NCI-H2196 (cell line): ENCODE results near the gene PLA2G2E.
"Not testable (repeated sequence)": the region's sequence is repeated elsewhere in the genome, so short reads cannot be mapped to it uniquely, and the experiment has no call there.

Source experiments
- DNase-seq: peaks from one replicate; lab custom pipeline; 2025; ENCODE audit not compliant: unreplicated experiment; lab: John Stamatoyannopoulos, UW

PLA2G2E gene

GRCh38 chr1:19932866-19933265, 9.4 kb upstream of the PLA2G2E start:
- no peak for DNase-seq

- not testable (repeated sequence) for DNase-seq
Observed at GRCh38 chr1:19927130-19927421, 3.7 kb upstream of the PLA2G2E start.

- DNase-seq, result no peak
Observed at GRCh38 chr1:19926296-19927129, 3.1 kb upstream of the PLA2G2E start.

GRCh38 chr1:19925342-19926070, 2.1 kb upstream of the PLA2G2E start:
- DNase-seq, result peak; percentile 64

GRCh38 chr1:19923953-19924346, 533 bp upstream of the PLA2G2E start:
- DNase-seq, result no peak

GRCh38 chr1:19922015-19922688, 1.3 kb downstream of the PLA2G2E start:
- peak; percentile 67 for DNase-seq

- DNase-seq, result peak; percentile 93
Observed at GRCh38 chr1:19921310-19921709, 2.1 kb downstream of the PLA2G2E start.

- DNase-seq, result no peak
Observed at GRCh38 chr1:19920132-19920710, 3.2 kb downstream of the PLA2G2E start.

GRCh38 chr1:19918057-19918456, 5.4 kb downstream of the PLA2G2E start:
- peak; percentile 89 for DNase-seq

GRCh38 chr1:19910650-19911049, 12.8 kb downstream of the PLA2G2E start:
- DNase-seq, result no peak

- DNase-seq, result no peak
Observed at GRCh38 chr1:19909971-19910370, 13.4 kb downstream of the PLA2G2E start.

- no peak for DNase-seq
Observed at GRCh38 chr1:19909392-19909791, 14.0 kb downstream of the PLA2G2E start.

- no peak for DNase-seq
Observed at GRCh38 chr1:19907456-19907855, 16.0 kb downstream of the PLA2G2E start.

- no peak for DNase-seq
Observed at GRCh38 chr1:19903621-19904020, 19.8 kb downstream of the PLA2G2E start.

- no peak for DNase-seq
Observed at GRCh38 chr1:19901653-19902052, 21.8 kb downstream of the PLA2G2E start.

GRCh38 chr1:19894218-19894617, 29.2 kb downstream of the PLA2G2E start:
- DNase-seq, result no peak

GRCh38 chr1:19893687-19894086, 29.7 kb downstream of the PLA2G2E start:
- DNase-seq, result peak; percentile 11

GRCh38 chr1:19892628-19893168, 30.7 kb downstream of the PLA2G2E start:
- DNase-seq, result no peak

- no peak for DNase-seq
Observed at GRCh38 chr1:19892129-19892528, 31.3 kb downstream of the PLA2G2E start.

- DNase-seq, result no peak
Observed at GRCh38 chr1:19889656-19890055, 33.8 kb downstream of the PLA2G2E start.

- no peak for DNase-seq
Observed at GRCh38 chr1:19888112-19888511, 35.3 kb downstream of the PLA2G2E start.
